Neural crest cell (in vitro differentiated cells): ENCODE data around the gene RPL19. TPM values are rescaled to one million over a fixed set of nuclear protein-coding genes. Genes with fewer than 3 reads are reported as not detected.

ENCODE experiments used
- DNase-seq: peaks from one replicate; pipeline ENCODE4 v3.0.0; 2021; ENCODE audit warnings: low read depth, mixed read lengths, low spot score
- H3K27ac Mint-ChIP-seq: one replicate; pipeline ENCODE4 v1.8.0; 2021; ENCODE audit warnings: mild to moderate bottlenecking, mixed read lengths; ENCODE audit not compliant: unreplicated experiment
- H3K27me3 Mint-ChIP-seq: 2 replicates; pipeline ENCODE4 v1.8.0; 2021; ENCODE audit warnings: low read depth, mild to moderate bottlenecking, mixed read lengths
- H3K36me3 Mint-ChIP-seq: 2 replicates; pipeline ENCODE4 v1.8.0; 2021; ENCODE audit warnings: low read depth, mild to moderate bottlenecking, mixed read lengths
- H3K4me1 Mint-ChIP-seq: 2 replicates; pipeline ENCODE4 v1.8.0; 2021; ENCODE audit warnings: mixed read lengths
- H3K4me3 Mint-ChIP-seq: one replicate; pipeline ENCODE4 v1.8.0; 2021; ENCODE audit warnings: mild to moderate bottlenecking, mixed read lengths
- H3K9me3 Mint-ChIP-seq: 2 replicates; pipeline ENCODE4 v1.8.0; 2021; ENCODE audit warnings: mixed read lengths
- total RNA-seq: library from RNA; stranded (reverse); gene quantifications from 2 replicates; pipeline ENCODE4 v1.2.1, GENCODE V29; 2021
- TF ChIP-seq, protein P1 (sequence below): fragments of 200-600 bp; sonication (generic); conservative IDR thresholded peaks from 2 replicates; pipeline ENCODE4 v1.5.0; 2021; ENCODE audit warnings: antibody characterized with exemption, mild to moderate bottlenecking

Gene RPL19
- total RNA-seq, 1 donor from 2014 or later: 1,874 TPM

DNA sequence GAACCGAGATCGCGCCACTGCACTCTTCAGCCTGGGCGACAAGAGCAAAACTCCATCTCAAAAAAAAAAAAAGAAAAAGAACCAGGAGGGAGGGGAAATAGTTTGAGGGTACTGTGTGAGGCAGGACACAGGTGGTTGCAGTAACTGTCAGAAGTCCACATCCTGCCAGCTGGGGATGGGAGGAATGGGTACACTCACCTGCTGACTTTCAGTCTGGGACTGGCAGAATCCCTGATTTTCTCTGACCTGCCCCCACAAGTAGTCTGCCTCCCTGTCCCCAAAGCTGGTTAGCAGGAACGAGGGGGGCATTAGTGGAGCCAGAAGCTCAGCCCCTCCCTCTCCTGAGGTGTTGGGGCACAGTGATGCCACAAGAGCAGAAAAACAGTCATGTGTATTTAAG, 27.0 kb upstream of the RPL19 start:
- Mint-ChIP-seq H3K9me3 (peaks cover 5% of the 10 kb centered on the region), H3K4me3 (no peak overlapping the region), H3K27me3 (peaks cover 4% of the 10 kb centered on the region), H3K36me3 (peaks cover 14% of the 10 kb centered on the region), H3K4me1 (peaks cover 8% of the 10 kb centered on the region), H3K27ac (no peak overlapping the region)
- no peak for DNase-seq
- TF ChIP-seq, protein P1, sequence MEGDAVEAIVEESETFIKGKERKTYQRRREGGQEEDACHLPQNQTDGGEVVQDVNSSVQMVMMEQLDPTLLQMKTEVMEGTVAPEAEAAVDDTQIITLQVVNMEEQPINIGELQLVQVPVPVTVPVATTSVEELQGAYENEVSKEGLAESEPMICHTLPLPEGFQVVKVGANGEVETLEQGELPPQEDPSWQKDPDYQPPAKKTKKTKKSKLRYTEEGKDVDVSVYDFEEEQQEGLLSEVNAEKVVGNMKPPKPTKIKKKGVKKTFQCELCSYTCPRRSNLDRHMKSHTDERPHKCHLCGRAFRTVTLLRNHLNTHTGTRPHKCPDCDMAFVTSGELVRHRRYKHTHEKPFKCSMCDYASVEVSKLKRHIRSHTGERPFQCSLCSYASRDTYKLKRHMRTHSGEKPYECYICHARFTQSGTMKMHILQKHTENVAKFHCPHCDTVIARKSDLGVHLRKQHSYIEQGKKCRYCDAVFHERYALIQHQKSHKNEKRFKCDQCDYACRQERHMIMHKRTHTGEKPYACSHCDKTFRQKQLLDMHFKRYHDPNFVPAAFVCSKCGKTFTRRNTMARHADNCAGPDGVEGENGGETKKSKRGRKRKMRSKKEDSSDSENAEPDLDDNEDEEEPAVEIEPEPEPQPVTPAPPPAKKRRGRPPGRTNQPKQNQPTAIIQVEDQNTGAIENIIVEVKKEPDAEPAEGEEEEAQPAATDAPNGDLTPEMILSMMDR: no peak

DNA sequence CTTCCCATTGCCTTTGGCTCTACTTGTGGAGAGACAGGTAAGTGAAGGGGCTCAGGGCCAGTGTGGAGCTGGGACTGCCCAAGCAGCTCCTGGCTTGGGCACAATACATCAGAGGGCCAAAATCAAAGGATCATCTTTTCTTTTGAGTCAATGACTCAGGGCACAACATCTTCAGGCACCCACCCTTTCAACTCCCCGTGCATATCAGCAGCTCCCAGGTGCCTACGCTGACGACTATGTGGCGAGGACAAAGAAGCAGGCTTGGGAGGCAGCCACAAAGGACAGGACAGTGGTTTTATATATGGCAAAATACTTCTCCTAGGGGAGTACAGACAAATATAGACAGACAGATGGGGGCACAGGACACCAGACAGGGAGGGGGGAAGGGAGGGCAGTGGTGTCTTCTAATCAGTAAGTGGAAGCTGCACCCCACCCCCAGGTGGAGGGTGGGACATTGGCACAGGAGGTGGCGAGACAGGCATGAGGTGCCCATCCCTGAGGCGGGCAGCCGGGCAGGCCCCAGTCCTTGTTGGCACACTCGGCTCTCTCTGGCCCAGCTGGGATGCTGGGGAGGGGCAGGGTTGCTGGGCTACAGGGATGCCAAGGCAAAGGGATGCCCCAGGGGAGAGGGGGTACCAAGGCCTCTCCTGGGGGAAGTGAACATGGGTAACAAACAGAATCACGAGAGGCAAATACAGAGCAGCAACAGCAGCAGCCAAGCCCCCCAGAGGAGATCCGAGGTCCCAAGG, 26.4 kb upstream of the RPL19 start:
- Mint-ChIP-seq H3K4me3 (no peak overlapping the region), H3K36me3 (peaks cover 16% of the 10 kb centered on the region), H3K27ac (no peak overlapping the region), H3K27me3 (peaks cover 4% of the 10 kb centered on the region), H3K4me1 (peaks cover 8% of the 10 kb centered on the region), H3K9me3 (peaks cover 3% of the 10 kb centered on the region)
- no peak for DNase-seq
- TF ChIP-seq, protein P1: no peak

DNA sequence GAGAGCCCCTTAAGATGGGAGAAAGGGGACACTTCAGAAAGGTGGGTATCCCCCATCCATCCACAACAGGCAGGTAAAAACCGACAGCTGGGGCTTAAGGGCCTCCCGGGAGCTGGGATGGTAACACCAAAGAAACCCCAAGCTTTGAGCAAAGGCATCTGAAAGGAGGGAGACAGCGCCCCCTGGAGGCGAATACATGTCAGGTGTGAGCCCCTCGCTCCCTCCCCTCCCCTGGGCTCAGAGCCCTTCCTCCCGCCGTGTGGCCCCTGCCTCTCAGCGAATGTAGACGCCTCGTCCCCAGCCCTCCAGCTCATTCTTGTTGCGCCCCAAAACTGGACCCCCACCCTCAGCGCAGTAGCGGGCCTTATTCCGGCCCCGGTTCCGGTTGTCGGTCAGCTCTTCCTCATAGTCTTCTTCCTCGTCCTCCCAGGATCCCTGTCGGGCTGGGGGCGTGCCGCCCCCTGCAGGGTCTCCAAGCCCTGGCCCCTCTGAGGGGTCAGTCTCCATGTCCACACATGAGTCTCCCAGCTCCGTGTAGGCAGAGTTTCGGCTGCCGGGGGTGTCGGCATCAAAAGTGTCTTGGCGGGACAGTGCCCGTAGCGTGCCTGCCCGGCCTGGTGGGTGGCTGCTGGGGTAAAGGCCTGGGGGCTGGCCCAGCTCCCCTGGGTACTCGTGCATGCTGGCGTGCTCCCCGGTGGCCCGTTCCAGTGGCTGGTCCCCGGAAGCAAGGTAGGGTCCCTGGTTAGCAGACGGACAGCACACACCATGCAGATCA, 25.0 kb upstream of the RPL19 start:
- peak overlapping the region; percentile 12 for H3K4me3 Mint-ChIP-seq
- DNase-seq: peak; percentile 78
- H3K27me3 Mint-ChIP-seq: no peaks in the 10 kb centered on the region
- peaks cover 14% of the 10 kb centered on the region for H3K36me3 Mint-ChIP-seq
- H3K27ac Mint-ChIP-seq: no peak overlapping the region
- H3K9me3 Mint-ChIP-seq: no peaks in the 10 kb centered on the region
- peaks cover 8% of the 10 kb centered on the region for H3K4me1 Mint-ChIP-seq
- TF ChIP-seq, protein P1: peak; percentile 88

DNA sequence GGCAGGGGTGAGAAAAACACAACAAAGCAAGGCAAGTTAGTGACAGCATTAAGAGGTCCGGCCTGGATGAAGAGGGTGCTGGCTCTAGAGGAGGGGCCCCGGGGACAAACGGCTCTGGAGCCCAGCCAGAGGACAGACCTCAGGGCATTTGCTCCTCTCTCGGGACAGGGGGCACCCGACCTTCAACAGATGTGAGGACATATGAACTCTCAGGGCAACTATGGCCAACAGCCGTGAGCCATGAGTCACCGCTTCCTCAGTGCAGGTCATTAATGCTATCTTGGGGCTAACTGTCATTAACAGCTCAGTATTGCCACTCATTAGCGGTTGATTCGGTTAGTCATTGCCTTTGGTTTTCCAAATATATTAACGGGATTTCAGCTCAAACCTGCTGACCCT, 24.4 kb upstream of the RPL19 start:
- Mint-ChIP-seq H3K9me3 (no peaks in the 10 kb centered on the region), H3K4me3 (no peak overlapping the region), H3K4me1 (peaks cover 8% of the 10 kb centered on the region), H3K27me3 (no peaks in the 10 kb centered on the region), H3K36me3 (peaks cover 14% of the 10 kb centered on the region), H3K27ac (no peak overlapping the region)
- TF ChIP-seq, protein P1: no peak
- DNase-seq: no peak

DNA sequence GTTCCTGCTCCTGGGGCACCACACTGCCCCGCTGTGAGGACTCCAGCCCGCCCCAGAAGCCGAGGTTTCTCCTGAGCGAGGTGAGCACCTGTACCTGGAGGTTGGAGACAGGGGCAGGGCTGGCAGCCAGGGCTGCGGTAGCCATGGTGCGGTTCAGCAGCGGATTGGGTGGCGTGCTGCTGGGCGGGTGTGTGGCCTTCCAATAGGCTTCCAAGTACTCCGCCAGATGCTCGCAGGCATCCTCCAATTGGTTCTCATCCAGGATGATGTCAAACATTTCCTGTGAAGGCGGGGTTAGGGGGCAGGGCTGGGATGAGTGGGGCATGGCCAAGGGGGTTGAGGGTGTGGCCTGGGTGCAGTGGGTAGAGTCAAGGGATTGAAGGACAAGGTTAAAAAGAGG, 22.8 kb upstream of the RPL19 start:
- Mint-ChIP-seq H3K4me3 (no peak overlapping the region), H3K4me1 (peaks cover 7% of the 10 kb centered on the region), H3K27me3 (no peaks in the 10 kb centered on the region), H3K36me3 (peaks cover 14% of the 10 kb centered on the region), H3K27ac (no peak overlapping the region), H3K9me3 (no peaks in the 10 kb centered on the region)
- no peak for DNase-seq
- TF ChIP-seq, protein P1: no peak
